ENCODE measurements around the gene CUL5. TPM values are rescaled to one million over a fixed set of nuclear protein-coding genes. Genes with fewer than 3 reads are reported as not detected.
"Not testable (repeated sequence)": the region's sequence is repeated elsewhere in the genome, so short reads cannot be mapped to it uniquely, and the experiment has no call there.

CUL5 gene
- total RNA-seq, 1 experiment from 2014 or later, result 36.6 TPM

GRCh38 chr11:108112057-108112456, 103.4 kb downstream of the CUL5 start:
- no peak for DNase-seq (ENCODE audit: low spot score)

- no peak for DNase-seq (ENCODE audit: low spot score)
Measured at GRCh38 chr11:108115500-108116140, 106.9 kb downstream of the CUL5 start.

GRCh38 chr11:108117746-108118371, 109.2 kb downstream of the CUL5 start:
- DNase-seq (ENCODE audit: low spot score), result peak; percentile 71

GRCh38 chr11:108120936-108121273, 112.2 kb downstream of the CUL5 start:
- DNase-seq (ENCODE audit: low spot score), result not testable (repeated sequence)

GRCh38 chr11:108121274-108122155, 112.8 kb downstream of the CUL5 start, which contains the start of gene ACAT1:
TSS of gene ACAT1 (plus strand) at chr11:108121567. CDS start at chr11:108121607, 40 bp downstream.
- peak; percentile 98 for DNase-seq (ENCODE audit: low spot score)

- DNase-seq (ENCODE audit: low spot score), result peak; percentile 24
Measured at GRCh38 chr11:108122166-108122628, 113.5 kb downstream of the CUL5 start.

- DNase-seq (ENCODE audit: low spot score), result no peak
Measured at GRCh38 chr11:108125096-108125495, 116.4 kb downstream of the CUL5 start.

GRCh38 chr11:108128772-108129171, 120.1 kb downstream of the CUL5 start:
- DNase-seq (ENCODE audit: low spot score), result no peak

GRCh38 chr11:108131993-108132392, 123.3 kb downstream of the CUL5 start:
- DNase-seq (ENCODE audit: low spot score), result no peak

- not testable (repeated sequence) for DNase-seq (ENCODE audit: low spot score)
Measured at GRCh38 chr11:108132993-108133538, 124.4 kb downstream of the CUL5 start.

GRCh38 chr11:108135845-108136544, 127.3 kb downstream of the CUL5 start:
- no peak for DNase-seq (ENCODE audit: low spot score)

GRCh38 chr11:108137212-108137611, 128.5 kb downstream of the CUL5 start:
- DNase-seq (ENCODE audit: low spot score), result no peak

GRCh38 chr11:108142304-108142703, 133.6 kb downstream of the CUL5 start:
- no peak for DNase-seq (ENCODE audit: low spot score)

GRCh38 chr11:108144615-108145014, 135.9 kb downstream of the CUL5 start:
- no peak for DNase-seq (ENCODE audit: low spot score)

GRCh38 chr11:108147150-108147549, 138.5 kb downstream of the CUL5 start:
- no peak for DNase-seq (ENCODE audit: low spot score)

GRCh38 chr11:108148556-108148955, 139.9 kb downstream of the CUL5 start:
- DNase-seq (ENCODE audit: low spot score), result no peak

GRCh38 chr11:108154591-108154990, 145.9 kb downstream of the CUL5 start:
- no peak for DNase-seq (ENCODE audit: low spot score)

Measured in HT-29 (cell line).